Skeletal muscle satellite cell (primary cell): ENCODE measurements around the gene KCNAB1.
A peak's percentile ranks its signal among the peaks of the same experiment; 100 is the strongest.

Source experiments
- H3K27me3 ChIP-seq: 2 replicates; pipeline ENCODE4 v1.7.0; 2013; ENCODE audit warnings: low read length; ENCODE audit not compliant: control insufficient read depth, insufficient read depth
- H3K36me3 ChIP-seq: 2 replicates; pipeline ENCODE4 v1.7.0; 2013; ENCODE audit warnings: mild to moderate bottlenecking, control low read depth, low read length; ENCODE audit not compliant: insufficient read depth
- H3K4me1 ChIP-seq: 2 replicates; pipeline ENCODE4 v1.7.0; 2013; ENCODE audit warnings: low read length; ENCODE audit not compliant: control insufficient read depth, insufficient read depth
- H3K4me2 ChIP-seq: 2 replicates; pipeline ENCODE4 v1.7.0; 2013; ENCODE audit warnings: mild to moderate bottlenecking, low read length
- H3K4me3 ChIP-seq: 2 replicates; pipeline ENCODE4 v1.7.0; 2013; ENCODE audit warnings: low read length
- H3K9ac ChIP-seq: 2 replicates; pipeline ENCODE4 v1.7.0; 2013; ENCODE audit warnings: mild to moderate bottlenecking, low read depth, low read length, moderate library complexity
- H3K9me3 ChIP-seq: replicated peaks from 2 replicates; pipeline ENCODE4 v1.7.0; 2013; ENCODE audit warnings: mild to moderate bottlenecking, control low read depth, low read length

KCNAB1 gene

DNA sequence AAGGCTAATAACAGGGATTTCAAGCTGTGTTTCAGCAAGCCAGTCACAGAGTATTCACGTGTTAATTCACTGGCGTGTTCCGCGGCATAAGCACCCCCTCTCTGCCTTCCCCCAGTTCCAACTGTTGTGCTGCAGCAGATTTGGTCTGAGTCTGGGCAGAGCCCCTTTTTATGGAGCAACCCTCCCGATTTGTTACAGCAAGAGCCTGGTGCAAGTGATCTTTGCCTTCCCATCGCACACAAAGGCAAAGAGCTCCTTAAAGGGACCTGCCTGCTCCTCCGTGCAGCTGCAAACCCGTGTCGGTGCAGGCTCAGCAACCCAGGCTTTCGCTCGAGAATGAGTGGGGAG is 170.5 kb downstream of the KCNAB1 start:
- no peak overlapping the region for H3K9ac ChIP-seq
- H3K9me3 ChIP-seq, result no peaks in the 10 kb centered on the region
- H3K36me3 ChIP-seq, result no peaks in the 10 kb centered on the region
- peaks cover 41% of the 10 kb centered on the region for H3K27me3 ChIP-seq
- H3K4me3 ChIP-seq, result peak overlapping the region; percentile 64
- H3K4me2 ChIP-seq, result peak overlapping the region; percentile 90
- H3K4me1 ChIP-seq, result peaks cover 13% of the 10 kb centered on the region

DNA sequence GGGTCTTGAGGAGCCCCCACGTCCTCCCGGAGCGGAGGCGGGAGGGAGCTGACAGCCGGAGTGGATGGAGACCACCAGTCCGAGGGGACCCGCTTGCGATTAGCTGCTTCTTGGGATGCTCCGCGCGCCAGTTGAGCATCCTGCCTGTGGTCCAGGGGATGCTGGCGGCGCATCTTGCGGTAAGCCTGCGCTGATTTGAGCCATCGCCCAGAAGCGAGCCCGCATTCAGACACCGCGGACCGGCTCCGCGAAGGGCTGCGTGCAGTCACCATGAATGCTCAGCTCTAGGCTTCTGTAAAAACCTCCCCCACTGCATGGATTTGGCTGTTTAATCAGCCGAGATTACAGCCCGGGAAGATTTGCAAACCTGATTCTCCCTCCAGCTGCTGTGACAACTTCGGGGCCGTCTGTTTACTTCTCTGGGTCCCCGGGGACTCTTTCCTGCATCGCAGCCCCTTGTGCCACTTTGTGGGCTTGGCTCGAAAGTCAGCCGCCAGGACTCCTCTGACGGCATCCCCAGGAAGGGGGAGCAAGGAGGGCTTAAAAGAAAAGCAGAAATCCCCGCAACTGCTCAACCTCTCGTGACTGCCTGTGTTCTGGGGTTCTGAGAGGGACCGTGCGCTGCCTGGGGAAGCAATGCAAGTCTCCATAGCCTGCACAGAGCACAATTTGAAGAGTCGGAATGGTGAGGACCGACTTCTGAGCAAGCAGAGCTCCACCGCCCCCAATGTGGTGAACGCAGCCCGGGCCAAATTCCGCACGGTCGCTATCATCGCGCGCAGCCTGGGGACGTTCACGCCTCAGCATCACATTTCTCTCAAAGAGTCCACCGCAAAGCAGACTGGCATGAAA is 171.1 kb downstream of the KCNAB1 start:
- peak overlapping the region; percentile 90 for H3K4me2 ChIP-seq
- H3K4me1 ChIP-seq, result peaks cover 13% of the 10 kb centered on the region
- no peak overlapping the region for H3K9ac ChIP-seq
- H3K4me3 ChIP-seq, result peak overlapping the region; percentile 64
- H3K36me3 ChIP-seq, result no peaks in the 10 kb centered on the region
- H3K27me3 ChIP-seq, result peaks cover 41% of the 10 kb centered on the region
- no peaks in the 10 kb centered on the region for H3K9me3 ChIP-seq

DNA sequence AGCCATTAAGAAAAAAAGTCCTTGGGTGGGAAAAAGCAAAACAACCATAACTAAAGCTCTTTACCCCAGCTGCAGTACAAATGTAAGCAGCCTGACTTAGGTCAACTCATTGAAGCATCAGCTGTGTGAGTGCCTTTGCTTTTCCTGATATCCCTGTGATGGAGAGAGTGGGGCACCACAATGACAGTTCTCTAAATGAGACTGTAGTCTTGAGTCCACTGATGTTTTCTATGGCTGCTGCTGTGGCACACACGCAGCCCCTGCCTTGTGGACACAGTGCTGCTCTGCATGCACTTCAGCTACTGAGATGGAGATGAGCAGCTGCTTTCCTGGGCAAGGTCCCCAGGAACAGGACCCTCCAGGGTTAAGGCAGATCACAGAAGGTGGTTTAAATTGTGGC is 173.2 kb downstream of the KCNAB1 start:
- Histone ChIP-seq H3K4me3 (no peak overlapping the region), H3K9ac (no peak overlapping the region), H3K4me1 (peaks cover 13% of the 10 kb centered on the region), H3K27me3 (peaks cover 38% of the 10 kb centered on the region), H3K9me3 (no peaks in the 10 kb centered on the region), H3K36me3 (no peaks in the 10 kb centered on the region), H3K4me2 (no peak overlapping the region)

- Histone ChIP-seq H3K4me3 (no peak overlapping the region), H3K9ac (no peak overlapping the region), H3K9me3 (no peaks in the 10 kb centered on the region), H3K27me3 (peaks cover 4% of the 10 kb centered on the region), H3K36me3 (no peaks in the 10 kb centered on the region), H3K4me1 (no peaks in the 10 kb centered on the region), H3K4me2 (no peak overlapping the region)
Measured at GRCh38 chr3:156297582-156297981, 177.2 kb downstream of the KCNAB1 start.

- H3K9me3 ChIP-seq, result no peaks in the 10 kb centered on the region
- H3K9ac ChIP-seq, result no peak overlapping the region
- H3K4me2 ChIP-seq, result no peak overlapping the region
- no peaks in the 10 kb centered on the region for H3K4me1 ChIP-seq
- no peaks in the 10 kb centered on the region for H3K27me3 ChIP-seq
- H3K36me3 ChIP-seq, result no peaks in the 10 kb centered on the region
- H3K4me3 ChIP-seq, result no peak overlapping the region
Measured at GRCh38 chr3:156298014-156298413, 177.6 kb downstream of the KCNAB1 start.

GRCh38 chr3:156298938-156299337 is 178.6 kb downstream of the KCNAB1 start:
- no peaks in the 10 kb centered on the region for H3K36me3 ChIP-seq
- no peaks in the 10 kb centered on the region for H3K27me3 ChIP-seq
- H3K4me1 ChIP-seq, result peaks cover 5% of the 10 kb centered on the region
- H3K4me3 ChIP-seq, result no peak overlapping the region
- no peaks in the 10 kb centered on the region for H3K9me3 ChIP-seq
- no peak overlapping the region for H3K4me2 ChIP-seq
- no peak overlapping the region for H3K9ac ChIP-seq

DNA sequence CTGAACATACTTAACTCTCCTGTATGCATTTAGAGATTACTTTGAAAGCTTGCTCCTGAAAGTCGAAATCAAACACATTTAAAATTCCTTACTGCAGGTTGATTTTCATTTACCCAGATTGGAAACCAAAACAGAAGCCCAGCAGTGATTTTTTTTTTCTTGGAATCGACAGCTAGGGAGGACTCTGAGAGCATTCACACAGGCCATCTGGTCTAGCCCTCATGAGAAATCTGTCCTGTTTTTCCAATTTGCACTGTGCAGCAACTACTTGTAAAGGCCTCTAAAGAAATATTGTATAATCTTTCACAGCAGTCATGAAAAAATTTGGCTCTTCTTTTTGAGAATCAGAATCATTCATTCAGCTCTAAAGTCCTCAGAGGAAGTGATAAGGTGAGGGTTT is 179.2 kb downstream of the KCNAB1 start:
- H3K9ac ChIP-seq, result no peak overlapping the region
- H3K9me3 ChIP-seq, result no peaks in the 10 kb centered on the region
- H3K27me3 ChIP-seq, result no peaks in the 10 kb centered on the region
- no peak overlapping the region for H3K4me2 ChIP-seq
- H3K4me1 ChIP-seq, result peaks cover 11% of the 10 kb centered on the region
- no peaks in the 10 kb centered on the region for H3K36me3 ChIP-seq
- no peak overlapping the region for H3K4me3 ChIP-seq

DNA sequence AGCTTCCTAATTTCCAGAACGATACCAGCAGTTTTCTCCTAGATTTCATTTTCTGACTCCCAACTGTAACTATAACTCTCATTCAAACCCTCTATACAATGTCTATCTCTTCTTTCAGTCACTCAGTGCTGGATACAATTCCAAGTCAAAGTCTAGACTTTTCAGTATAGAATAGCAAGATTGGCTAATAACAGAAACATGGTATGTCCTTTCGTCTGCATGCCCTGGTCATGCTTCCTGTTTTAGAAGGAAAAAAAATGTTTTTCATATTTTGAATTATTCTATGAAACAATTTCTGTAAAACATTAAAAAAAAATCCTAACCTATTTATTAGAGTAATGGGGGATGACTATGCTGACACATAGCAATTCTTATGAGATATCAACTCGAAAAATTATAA is 180.0 kb downstream of the KCNAB1 start:
- Histone ChIP-seq H3K9ac (no peak overlapping the region), H3K4me1 (peaks cover 16% of the 10 kb centered on the region), H3K4me3 (no peak overlapping the region), H3K27me3 (no peaks in the 10 kb centered on the region), H3K4me2 (no peak overlapping the region), H3K36me3 (no peaks in the 10 kb centered on the region), H3K9me3 (no peaks in the 10 kb centered on the region)

- H3K4me3 ChIP-seq, result no peak overlapping the region
- H3K4me2 ChIP-seq, result no peak overlapping the region
Measured at GRCh38 chr3:156300929-156301840, 180.8 kb downstream of the KCNAB1 start.

GRCh38 chr3:156303001-156303707 is 182.8 kb downstream of the KCNAB1 start:
- Histone ChIP-seq H3K4me1 (peaks cover 29% of the 10 kb centered on the region), H3K4me3 (no peak overlapping the region), H3K36me3 (no peaks in the 10 kb centered on the region), H3K9ac (no peak overlapping the region), H3K4me2 (no peak overlapping the region), H3K27me3 (no peaks in the 10 kb centered on the region), H3K9me3 (no peaks in the 10 kb centered on the region)

More at GRCh38 chr3:156300929-156301840, 180.8 kb downstream of the KCNAB1 start:
- Histone ChIP-seq H3K27me3 (no peaks in the 10 kb centered on the region), H3K36me3 (no peaks in the 10 kb centered on the region), H3K9ac (no peak overlapping the region), H3K9me3 (no peaks in the 10 kb centered on the region), H3K4me1 (peaks cover 16% of the 10 kb centered on the region)

DNA sequence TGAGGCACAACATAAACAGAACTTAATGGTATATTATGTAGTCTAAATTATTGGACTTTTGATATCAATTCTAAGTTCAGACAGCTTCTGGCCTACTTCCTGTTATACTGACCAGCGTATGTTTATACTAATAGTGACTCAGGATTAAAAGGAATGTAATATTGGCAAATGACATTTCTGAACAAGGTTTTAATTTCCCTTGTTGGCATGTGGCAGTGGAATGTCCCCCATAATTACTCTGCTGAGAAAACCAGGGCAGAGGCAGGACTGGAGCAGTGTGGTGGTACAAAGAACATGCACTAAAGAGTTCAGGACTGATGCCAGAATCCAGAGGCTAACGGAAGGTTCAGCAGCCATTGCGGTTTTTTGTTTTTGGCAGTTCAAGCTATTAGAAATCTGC is 184.0 kb downstream of the KCNAB1 start:
- Histone ChIP-seq H3K9me3 (no peaks in the 10 kb centered on the region), H3K27me3 (no peaks in the 10 kb centered on the region), H3K36me3 (no peaks in the 10 kb centered on the region), H3K9ac (no peak overlapping the region), H3K4me1 (peaks cover 29% of the 10 kb centered on the region), H3K4me2 (peak overlapping the region; percentile 23), H3K4me3 (no peak overlapping the region)
